AG09309 (cell line): ENCODE measurements around the gene PDE4D.

Source experiments
- DNase-seq: peaks from one replicate; pipeline ENCODE4 v3.0.0-alpha.2; 2010; ENCODE audit warnings: low read depth
- H3K4me3 ChIP-seq: 2 replicates; pipeline ENCODE4 v1.5.1; 2011; ENCODE audit warnings: mild to moderate bottlenecking, low read depth, low read length, moderate library complexity; ENCODE audit not compliant: control insufficient read depth
- CTCF ChIP-seq: IDR thresholded peaks from 2 replicates; pipeline ENCODE4 v1.5.1; 2011; ENCODE audit warnings: mild to moderate bottlenecking, low read depth, low read length, inconsistent platforms; ENCODE audit not compliant: insufficient read depth, control insufficient read depth; ENCODE audit errors: missing control alignments

PDE4D gene

GRCh38 chr5:59837071-59837470, 56.5 kb downstream of the PDE4D start:
- no peak overlapping the region for H3K4me3 ChIP-seq
- no peak for TF ChIP-seq CTCF
- no peak for DNase-seq

DNA sequence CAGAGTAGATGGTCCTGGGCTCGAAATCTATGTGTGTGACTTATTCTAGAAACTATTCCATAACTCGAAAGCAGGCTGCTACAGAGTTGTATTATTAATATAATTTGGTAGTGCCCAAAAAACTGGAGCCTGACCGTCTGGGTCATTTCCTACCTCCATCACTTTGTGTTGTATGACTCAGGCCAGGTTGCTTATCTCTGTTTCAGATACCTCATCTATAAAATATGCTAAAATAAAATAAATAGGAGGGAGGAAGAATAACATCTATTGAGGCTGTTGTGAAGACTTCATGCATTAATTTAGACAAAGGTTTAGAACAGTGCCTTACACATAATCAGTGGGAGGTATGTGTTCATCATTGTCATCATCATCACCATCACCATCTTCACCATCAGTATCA, 57.7 kb downstream of the PDE4D start:
- no peak for TF ChIP-seq CTCF
- no peak for DNase-seq

DNA sequence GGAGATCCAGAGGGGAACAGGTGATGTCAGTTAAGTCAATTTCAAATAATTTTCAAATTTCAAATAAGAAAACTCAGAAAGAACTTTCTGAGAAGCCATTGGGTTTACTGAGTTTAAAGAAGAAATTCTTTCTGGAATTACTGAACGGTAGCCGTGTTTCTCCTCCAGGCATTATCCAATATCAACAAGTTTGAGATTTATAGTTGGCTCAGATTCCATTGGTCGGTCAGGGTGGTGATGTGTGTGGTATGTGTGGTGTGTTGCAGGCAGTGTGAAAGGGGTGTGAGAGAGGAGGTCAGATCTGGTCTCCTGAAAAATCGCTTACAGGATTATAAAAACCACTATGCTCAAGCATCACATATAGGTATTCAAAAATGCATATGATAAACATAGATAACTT, 60.1 kb downstream of the PDE4D start:
- no peak overlapping the region for H3K4me3 ChIP-seq
- no peak for TF ChIP-seq CTCF
- no peak for DNase-seq

More for the DNA sequence above, 57.7 kb downstream of the PDE4D start:
- H3K4me3 ChIP-seq: no peak overlapping the region

- H3K4me3 ChIP-seq: no peak overlapping the region
- TF ChIP-seq CTCF: no peak
- DNase-seq: no peak
These were observed 60.8 kb downstream of the PDE4D start for GRCh38 chr5:59832577-59833301.

GRCh38 chr5:59831326-59832010, 62.1 kb downstream of the PDE4D start:
- no peak overlapping the region for H3K4me3 ChIP-seq
- TF ChIP-seq CTCF: no peak
- no peak for DNase-seq

DNA sequence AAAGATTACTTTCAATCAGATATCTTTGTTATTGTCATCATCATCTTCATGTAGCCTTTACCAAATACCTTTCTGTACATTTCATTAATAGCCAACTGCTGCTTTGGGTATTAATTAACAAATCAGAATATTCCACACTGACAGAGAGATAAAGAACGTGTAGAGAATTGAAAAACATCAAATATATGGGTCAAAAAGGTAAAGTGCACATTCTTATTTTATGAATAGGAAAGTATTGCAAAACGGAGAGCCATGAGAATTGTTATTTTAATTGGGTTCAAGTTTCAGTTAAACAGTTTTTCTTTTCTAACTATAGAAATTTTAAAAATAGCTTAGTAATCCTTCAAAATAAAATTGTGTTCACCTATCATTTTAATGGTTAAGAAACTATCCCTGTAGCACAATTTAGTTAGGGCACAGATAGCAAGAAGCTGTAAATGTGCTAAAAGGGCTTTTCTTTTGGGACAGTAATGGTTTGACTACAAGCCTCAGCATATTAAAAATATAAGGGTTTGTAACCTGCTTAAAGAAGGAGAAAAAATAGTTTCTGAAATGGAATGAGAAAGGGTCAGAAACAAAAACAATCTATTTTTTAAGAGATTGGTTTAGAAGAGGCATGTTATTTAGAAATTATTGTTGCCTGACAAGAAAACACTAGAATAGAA, 62.9 kb downstream of the PDE4D start:
- DNase-seq: no peak
- H3K4me3 ChIP-seq: no peak overlapping the region
- TF ChIP-seq CTCF: no peak
